Karpas-422 (cell line): ENCODE data around the gene SLC35E3. TPM values are rescaled to one million over a fixed set of nuclear protein-coding genes. Genes with fewer than 3 reads are reported as not detected.

Experiments used
- DNase-seq: peaks from one replicate; pipeline ENCODE4 v3.0.0-alpha.2; 2015
- H2AFZ ChIP-seq: fragments of 200-600 bp; sonication (generic); 2 replicates; pipeline ENCODE4 v1.6.1; 2014; ENCODE audit warnings: antibody characterized with exemption, low read length, mixed read lengths
- H3K27ac ChIP-seq: fragments of 200-600 bp; sonication (generic); 2 replicates; pipeline ENCODE4 v1.5.1; 2014; ENCODE audit warnings: mild to moderate bottlenecking, low read length, moderate library complexity
- H3K27me3 ChIP-seq: fragments of 200-600 bp; sonication (generic); 2 replicates; pipeline ENCODE4 v1.6.1; 2014; ENCODE audit warnings: low read length, mixed read lengths
- H3K36me3 ChIP-seq: fragments of 200-600 bp; sonication (generic); 2 replicates; pipeline ENCODE4 v1.6.1; 2014; ENCODE audit warnings: low read length, mixed read lengths; ENCODE audit not compliant: insufficient read depth
- H3K4me1 ChIP-seq: fragments of 200-600 bp; sonication (generic); 2 replicates; pipeline ENCODE4 v1.6.1; 2014; ENCODE audit warnings: mild to moderate bottlenecking, low read length, mixed read lengths
- H3K4me2 ChIP-seq: fragments of 200-600 bp; sonication (generic); 2 replicates; pipeline ENCODE4 v1.6.1; 2014; ENCODE audit warnings: low read length, low read depth, mild to moderate bottlenecking; ENCODE audit not compliant: poor library complexity, severe bottlenecking
- H3K4me3 ChIP-seq: fragments of 200-600 bp; sonication (generic); 2 replicates; pipeline ENCODE4 v1.5.1; 2014; ENCODE audit warnings: mild to moderate bottlenecking, antibody characterized with exemption, low read length, mixed read lengths
- H3K79me2 ChIP-seq: fragments of 200-600 bp; sonication (generic); 2 replicates; pipeline ENCODE4 v1.6.1; 2014; ENCODE audit warnings: mild to moderate bottlenecking, low read length, mixed read lengths
- H3K9ac ChIP-seq: fragments of 200-600 bp; sonication (generic); 2 replicates; pipeline ENCODE4 v1.6.0; 2014; ENCODE audit warnings: low read length
- H3K9me2 ChIP-seq: fragments of 200-600 bp; sonication (generic), shearing (Covaris generic); replicated peaks from 2 replicates; pipeline ENCODE4 v1.6.0; 2014; ENCODE audit warnings: mild to moderate bottlenecking, low read length, moderate library complexity; ENCODE audit not compliant: insufficient read depth
- H3K9me3 ChIP-seq: fragments of 300-700, 200-600 bp; sonication (generic); 2 replicates; pipeline ENCODE4 v1.6.1; 2014; ENCODE audit warnings: low read length, mixed read lengths
- H4K20me1 ChIP-seq: fragments of 200-600 bp; sonication (generic); 2 replicates; pipeline ENCODE4 v1.6.1; 2014; ENCODE audit warnings: mild to moderate bottlenecking, antibody characterized with exemption, low read length, low read depth; ENCODE audit not compliant: insufficient read depth
- total RNA-seq: library from RNA; depleted of rRNA; stranded (reverse); fragments of >200 nt; shearing (Covaris generic); gene quantifications from 2 replicates; pipeline ENCODE4 v1.2.3, GENCODE V29; 2014; ENCODE audit warnings: low replicate concordance

The SLC35E3 gene
- total RNA-seq, 1 experiment from 2014 or later: 3.5 TPM

DNA sequence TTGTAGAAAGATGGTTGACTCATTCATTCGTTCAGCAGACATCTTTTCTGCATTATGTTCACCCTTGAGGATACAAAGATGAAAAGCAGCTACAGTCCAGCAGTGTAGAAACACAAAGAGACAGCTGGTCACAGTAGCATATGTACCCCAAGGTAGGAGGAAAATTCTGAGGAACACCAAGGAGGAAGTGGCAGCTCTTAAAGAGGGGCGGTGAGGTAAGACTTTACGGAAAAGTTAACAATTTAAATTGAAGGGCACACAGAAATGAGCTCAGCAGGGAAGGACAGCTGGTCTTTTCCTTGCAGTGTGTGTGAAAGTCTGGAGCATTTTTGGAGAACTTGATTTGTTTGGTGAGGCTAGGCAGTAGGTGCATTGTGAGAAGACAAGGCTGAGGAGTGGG lies 3.5 kb downstream of the SLC35E3 start:
- Histone ChIP-seq H3K79me2 (peaks cover 36% of the 10 kb centered on the region), H3K9ac (no peak overlapping the region), H4K20me1 (no peaks in the 10 kb centered on the region), H3K27me3 (no peaks in the 10 kb centered on the region), H2AFZ (no peak overlapping the region), H3K36me3 (peaks cover 16% of the 10 kb centered on the region; the same call in 1 of the 2 replicates), H3K4me1 (peaks cover 29% of the 10 kb centered on the region), H3K9me2 (no peaks in the 10 kb centered on the region), H3K4me2 (no peak overlapping the region), H3K9me3 (no peaks in the 10 kb centered on the region), H3K4me3 (no peak overlapping the region), H3K27ac (no peak overlapping the region)
- no peak for DNase-seq

DNA sequence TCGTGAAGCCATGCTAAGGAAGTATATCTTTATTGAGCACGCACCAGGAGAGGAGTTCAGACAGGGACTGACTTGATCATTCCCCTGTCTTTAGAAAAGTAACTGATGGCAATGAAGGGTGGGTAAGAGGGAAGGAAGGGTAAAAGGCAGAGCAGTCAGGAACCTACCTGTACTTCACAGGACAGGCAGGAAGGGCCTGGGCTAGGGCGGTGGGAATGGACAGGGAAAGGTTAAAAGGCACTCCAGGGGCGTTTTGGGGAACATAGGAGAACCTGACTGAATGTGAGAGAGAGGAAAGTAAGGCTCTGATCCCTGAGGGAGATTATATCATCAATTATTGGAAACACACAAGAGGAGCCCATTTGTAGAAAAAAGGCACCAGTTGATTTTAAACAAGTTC lies 3.9 kb downstream of the SLC35E3 start:
- H2AFZ ChIP-seq: no peak overlapping the region
- no peak overlapping the region for H3K27ac ChIP-seq
- no peaks in the 10 kb centered on the region for H4K20me1 ChIP-seq
- peaks cover 36% of the 10 kb centered on the region for H3K79me2 ChIP-seq
- no peak overlapping the region for H3K9ac ChIP-seq
- no peaks in the 10 kb centered on the region for H3K9me2 ChIP-seq
- H3K4me2 ChIP-seq: no peak overlapping the region
- no peaks in the 10 kb centered on the region for H3K9me3 ChIP-seq
- H3K4me3 ChIP-seq: no peak overlapping the region
- no peaks in the 10 kb centered on the region for H3K27me3 ChIP-seq
- H3K36me3 ChIP-seq: peaks cover 16% of the 10 kb centered on the region; the same call in 1 of the 2 replicates
- DNase-seq: no peak
- peaks cover 28% of the 10 kb centered on the region for H3K4me1 ChIP-seq

DNA sequence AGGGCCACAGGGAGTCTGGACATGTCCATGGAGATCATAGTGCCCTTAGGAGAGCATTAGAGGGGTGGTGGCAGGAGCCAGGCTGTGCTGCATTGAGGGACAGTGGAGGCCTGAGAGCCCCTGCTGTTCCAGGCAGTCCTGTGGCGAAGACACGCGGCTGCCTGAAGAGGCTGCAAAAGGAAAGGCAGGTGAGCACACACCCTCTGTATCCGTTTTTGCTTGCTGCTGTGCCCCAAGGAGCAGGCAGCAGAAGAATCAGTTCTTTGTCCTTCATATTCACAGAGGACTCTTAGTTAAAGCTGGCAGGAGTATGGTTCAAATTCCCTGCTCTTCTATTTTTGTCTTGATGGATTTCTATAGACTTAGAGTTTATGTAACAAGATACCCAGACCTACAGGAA lies 4.5 kb downstream of the SLC35E3 start:
- Histone ChIP-seq H3K36me3 (peaks cover 22% of the 10 kb centered on the region; the same call in 1 of the 2 replicates), H3K79me2 (peaks cover 36% of the 10 kb centered on the region), H3K4me1 (peaks cover 22% of the 10 kb centered on the region), H2AFZ (no peak overlapping the region), H4K20me1 (no peaks in the 10 kb centered on the region), H3K4me2 (no peak overlapping the region), H3K27me3 (no peaks in the 10 kb centered on the region), H3K9ac (no peak overlapping the region), H3K4me3 (no peak overlapping the region), H3K9me3 (no peaks in the 10 kb centered on the region), H3K27ac (no peak overlapping the region), H3K9me2 (no peaks in the 10 kb centered on the region)
- DNase-seq: no peak

DNA sequence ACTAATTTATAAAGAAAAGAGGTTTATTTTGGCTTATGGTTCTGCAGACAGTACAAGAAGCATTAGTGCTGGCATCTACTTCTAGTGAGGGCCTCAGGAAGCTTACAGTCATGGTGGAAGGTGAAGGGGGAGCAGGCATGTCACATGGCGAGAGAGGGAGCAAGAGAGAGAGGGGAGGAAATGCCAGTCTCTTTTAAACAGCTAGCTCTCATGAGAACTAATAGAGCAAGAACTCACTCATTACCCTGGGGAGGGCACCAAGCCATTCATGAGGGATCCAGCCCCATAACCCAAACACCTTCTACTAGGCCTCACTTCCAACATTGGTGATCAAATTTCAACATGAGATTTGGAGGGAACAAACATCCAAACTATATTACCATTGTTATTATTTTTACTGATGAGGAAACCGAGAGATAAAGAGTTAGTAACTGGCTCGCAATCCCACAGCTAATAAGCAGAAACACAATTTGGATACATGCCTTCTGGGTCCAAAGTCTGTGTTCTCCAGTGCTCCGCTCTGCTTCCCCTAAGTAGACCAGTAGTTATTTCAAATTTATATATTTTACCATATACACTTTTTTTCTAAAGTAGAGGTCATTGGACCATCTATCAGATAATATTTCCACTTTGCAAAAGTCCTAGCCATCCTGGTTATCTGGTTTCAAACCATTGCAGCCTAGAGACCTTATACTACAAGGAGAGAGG lies 9.7 kb downstream of the SLC35E3 start:
- peaks cover 29% of the 10 kb centered on the region; the same call in 1 of the 2 replicates for H3K36me3 ChIP-seq
- H3K9me2 ChIP-seq: no peaks in the 10 kb centered on the region
- no peak overlapping the region for H3K4me2 ChIP-seq
- H3K4me3 ChIP-seq: no peak overlapping the region
- no peak overlapping the region for H3K9ac ChIP-seq
- no peaks in the 10 kb centered on the region for H4K20me1 ChIP-seq
- 0 out of 2 replicates have a peak, but pooled peaks cover under 1% of the 10 kb centered on the region for H3K79me2 ChIP-seq
- no peaks in the 10 kb centered on the region for H3K27me3 ChIP-seq
- H3K4me1 ChIP-seq: no peaks in the 10 kb centered on the region
- no peak overlapping the region for H3K27ac ChIP-seq
- DNase-seq: no peak
- no peaks in the 10 kb centered on the region for H3K9me3 ChIP-seq
- no peak overlapping the region for H2AFZ ChIP-seq

DNA sequence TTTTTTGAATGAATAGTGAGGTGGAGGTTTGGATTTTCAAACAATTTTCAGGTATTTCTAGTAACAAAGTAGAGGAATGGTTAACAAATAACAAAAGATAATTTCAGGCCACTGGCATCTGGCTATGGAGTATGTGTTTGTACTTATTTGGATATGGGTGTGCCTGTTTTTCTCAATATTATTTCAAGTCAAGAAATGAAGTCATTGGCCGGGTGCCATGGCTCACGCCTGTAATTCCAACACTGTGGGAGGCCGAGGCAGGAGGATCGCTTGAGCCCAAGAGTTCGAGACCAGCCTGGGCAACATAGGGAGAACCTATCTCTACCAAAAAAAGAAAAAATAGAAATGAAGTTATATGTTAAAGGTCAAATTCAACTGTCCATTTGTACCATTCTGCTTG lies 13.9 kb downstream of the SLC35E3 start:
- H3K4me1 ChIP-seq: no peaks in the 10 kb centered on the region
- no peak overlapping the region for H3K27ac ChIP-seq
- no peak for DNase-seq
- H3K36me3 ChIP-seq: peaks cover 18% of the 10 kb centered on the region; the same call in 1 of the 2 replicates
- no peaks in the 10 kb centered on the region for H3K27me3 ChIP-seq
- H3K9me3 ChIP-seq: no peaks in the 10 kb centered on the region
- no peaks in the 10 kb centered on the region for H4K20me1 ChIP-seq
- no peak overlapping the region for H3K9ac ChIP-seq
- H2AFZ ChIP-seq: no peak overlapping the region
- no peaks in the 10 kb centered on the region for H3K79me2 ChIP-seq
- H3K4me2 ChIP-seq: no peak overlapping the region
- H3K4me3 ChIP-seq: no peak overlapping the region
- no peaks in the 10 kb centered on the region for H3K9me2 ChIP-seq

DNA sequence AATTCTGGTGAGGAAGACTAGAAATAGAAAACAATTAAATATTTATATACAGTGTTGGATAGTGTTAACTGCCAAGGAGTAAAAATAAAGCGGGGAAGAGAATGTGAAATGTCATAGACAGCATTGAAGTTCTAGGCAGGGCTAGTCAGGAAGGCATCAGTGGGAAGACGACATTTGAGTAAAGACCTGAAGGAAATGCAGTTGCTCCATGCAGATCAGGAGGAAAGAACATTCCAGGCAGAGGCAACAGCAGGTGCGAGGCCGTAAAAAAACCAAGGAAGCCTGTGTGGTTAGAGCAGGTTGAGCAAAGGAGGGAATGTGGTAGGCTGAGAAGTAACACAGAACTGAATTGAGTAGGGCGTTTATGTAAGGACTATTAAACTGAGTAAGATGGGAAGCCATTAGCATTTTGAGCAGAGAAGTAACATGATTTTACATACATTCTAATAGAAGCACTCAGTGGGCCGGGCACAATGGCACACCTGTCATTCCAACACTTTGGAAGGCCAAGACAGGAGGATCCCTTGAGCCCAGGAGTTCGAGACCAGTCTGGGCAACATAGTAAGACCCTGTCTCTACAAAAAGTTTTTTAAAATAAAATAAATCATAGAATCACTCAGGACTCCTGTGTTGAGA lies 14.9 kb downstream of the SLC35E3 start:
- no peak overlapping the region for H3K9ac ChIP-seq
- no peaks in the 10 kb centered on the region for H3K27me3 ChIP-seq
- H3K4me3 ChIP-seq: no peak overlapping the region
- H3K9me2 ChIP-seq: no peaks in the 10 kb centered on the region
- peaks cover 8% of the 10 kb centered on the region; the same call in 1 of the 2 replicates for H3K36me3 ChIP-seq
- no peaks in the 10 kb centered on the region; the same call in 1 of the 2 replicates for H3K4me1 ChIP-seq
- H4K20me1 ChIP-seq: no peaks in the 10 kb centered on the region
- no peak overlapping the region for H3K27ac ChIP-seq
- no peak overlapping the region for H3K4me2 ChIP-seq
- no peak overlapping the region for H2AFZ ChIP-seq
- DNase-seq: no peak
- no peaks in the 10 kb centered on the region for H3K79me2 ChIP-seq
- H3K9me3 ChIP-seq: no peaks in the 10 kb centered on the region

DNA sequence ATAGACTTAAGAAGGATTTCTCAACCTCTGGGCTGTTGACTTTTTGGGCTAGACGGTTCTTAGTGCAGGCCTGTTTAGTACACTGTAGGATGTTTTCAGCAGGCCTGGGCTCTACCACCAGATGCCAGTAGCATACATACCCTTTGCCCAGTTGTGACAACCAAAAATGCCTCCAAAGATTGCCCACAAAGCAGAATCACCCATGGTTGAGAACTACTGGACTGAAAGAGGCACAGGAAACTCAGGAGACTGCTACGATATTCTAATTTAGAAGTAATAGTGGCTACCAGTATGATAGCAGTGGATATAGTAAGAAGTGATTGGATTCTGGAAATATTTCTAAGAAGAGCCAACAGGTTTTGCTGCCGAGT lies 15.5 kb downstream of the SLC35E3 start:
- H3K4me3 ChIP-seq: no peak overlapping the region
- no peak overlapping the region for H3K27ac ChIP-seq
- no peaks in the 10 kb centered on the region for H3K79me2 ChIP-seq
- DNase-seq: no peak
- H2AFZ ChIP-seq: no peak overlapping the region
- H3K9ac ChIP-seq: no peak overlapping the region
- no peaks in the 10 kb centered on the region for H3K27me3 ChIP-seq
- H3K9me2 ChIP-seq: no peaks in the 10 kb centered on the region
- no peak overlapping the region for H3K4me2 ChIP-seq
- peaks cover 7% of the 10 kb centered on the region; the same call in 1 of the 2 replicates for H3K36me3 ChIP-seq
- no peaks in the 10 kb centered on the region for H4K20me1 ChIP-seq
- no peaks in the 10 kb centered on the region for H3K9me3 ChIP-seq
- no peaks in the 10 kb centered on the region; the same call in 1 of the 2 replicates for H3K4me1 ChIP-seq

DNA sequence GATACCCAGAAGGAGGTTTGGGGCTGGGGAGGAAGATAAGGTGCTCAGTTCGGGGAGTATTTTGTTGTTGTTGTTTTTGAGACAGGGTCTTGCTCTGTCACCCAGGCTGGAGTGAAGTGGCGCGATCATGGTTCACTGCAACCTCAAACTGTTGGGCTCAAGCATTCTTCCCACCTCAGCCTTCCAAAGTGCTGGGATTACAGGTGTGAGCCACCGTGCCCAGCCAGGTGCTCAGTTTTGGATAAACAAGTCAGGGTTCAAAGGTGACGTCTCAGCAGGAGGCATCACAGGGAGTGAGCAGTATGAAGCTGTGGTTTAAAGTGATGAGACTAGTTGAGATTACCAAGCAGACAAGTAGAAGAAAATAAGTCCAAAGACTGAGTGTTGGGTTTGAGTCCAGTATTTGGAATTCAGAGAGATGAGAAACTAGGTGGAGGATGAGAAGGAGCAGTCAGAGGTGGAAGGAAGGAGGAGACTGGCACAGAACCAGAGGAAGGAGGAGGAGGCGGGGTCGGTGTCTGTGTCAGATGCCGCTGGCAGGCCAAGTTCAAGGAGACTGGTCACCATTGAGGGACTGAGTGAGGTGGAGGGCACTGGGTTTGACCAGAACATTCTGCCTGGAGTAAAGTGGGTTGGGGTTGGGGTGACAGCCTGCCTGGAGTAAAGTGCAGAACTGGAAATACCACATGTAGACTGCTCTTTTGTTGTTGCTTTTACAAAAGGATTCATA lies 16.1 kb downstream of the SLC35E3 start:
- Histone ChIP-seq H3K9me3 (no peaks in the 10 kb centered on the region), H2AFZ (no peak overlapping the region), H3K79me2 (no peaks in the 10 kb centered on the region), H3K27ac (no peak overlapping the region), H3K27me3 (no peaks in the 10 kb centered on the region), H3K4me2 (no peak overlapping the region), H3K4me1 (no peaks in the 10 kb centered on the region; the same call in 1 of the 2 replicates), H4K20me1 (no peaks in the 10 kb centered on the region), H3K36me3 (peaks cover 7% of the 10 kb centered on the region; the same call in 1 of the 2 replicates), H3K4me3 (no peak overlapping the region), H3K9me2 (no peaks in the 10 kb centered on the region), H3K9ac (no peak overlapping the region)
- peak; percentile 9 for DNase-seq
